KMS-11 (cell line): ENCODE measurements around the gene TAOK1.
"Not testable (repeated sequence)": the region's sequence is repeated elsewhere in the genome, so short reads cannot be mapped to it uniquely, and the experiment has no call there.

ENCODE experiments used
- H2AFZ ChIP-seq: fragments of 200-600 bp; sonication (generic); 2 replicates; pipeline ENCODE4 v1.6.1; 2016; ENCODE audit warnings: antibody characterized with exemption, mixed run types, low read depth
- H3K27ac ChIP-seq: fragments of 200-600 bp; sonication (generic); 2 replicates; pipeline ENCODE4 v1.6.1; 2016; ENCODE audit warnings: mild to moderate bottlenecking, mixed run types
- H3K27me3 ChIP-seq: fragments of 200-600 bp; sonication (generic); 2 replicates; pipeline ENCODE4 v1.6.1; 2017; ENCODE audit warnings: mild to moderate bottlenecking, low read depth, mixed run types, moderate library complexity; ENCODE audit not compliant: insufficient read depth
- H3K36me3 ChIP-seq: fragments of 200-600 bp; sonication (generic); 2 replicates; pipeline ENCODE4 v1.6.1; 2017; ENCODE audit warnings: mild to moderate bottlenecking, mixed run types; ENCODE audit not compliant: insufficient read depth
- H3K4me1 ChIP-seq: fragments of 200-600 bp; sonication (generic); 2 replicates; pipeline ENCODE4 v1.6.1; 2016; ENCODE audit warnings: mild to moderate bottlenecking, low read depth, mixed run types; ENCODE audit not compliant: poor library complexity, severe bottlenecking
- H3K4me2 ChIP-seq: fragments of 200-600 bp; sonication (generic); 2 replicates; pipeline ENCODE4 v1.7.0; 2016; ENCODE audit warnings: mild to moderate bottlenecking, mixed run types
- H3K4me3 ChIP-seq: fragments of 200-600 bp; sonication (generic); IDR thresholded peaks from 2 replicates; pipeline ENCODE4 v1.6.1; 2017; ENCODE audit warnings: low read depth, low read length, mixed read lengths; ENCODE audit not compliant: insufficient read depth
- H3K79me2 ChIP-seq: fragments of 200-600 bp; sonication (generic); 2 replicates; pipeline ENCODE4 v1.6.1; 2016; ENCODE audit warnings: low read depth, mixed run types; ENCODE audit not compliant: insufficient read depth
- H3K9ac ChIP-seq: fragments of 200-600 bp; sonication (generic); 2 replicates; pipeline ENCODE4 v1.6.1; 2016; ENCODE audit warnings: mild to moderate bottlenecking, mixed run types
- H4K20me1 ChIP-seq: fragments of 200-600 bp; sonication (generic); 2 replicates; pipeline ENCODE4 v1.6.1; 2016; ENCODE audit warnings: mild to moderate bottlenecking, mixed run types; ENCODE audit not compliant: insufficient read depth
- TF ChIP-seq, protein P1 (sequence below): fragments of 200-600 bp; sonication (generic); conservative IDR thresholded peaks from 2 replicates; pipeline ENCODE4 v1.6.1; 2017; ENCODE audit warnings: low read depth, mild to moderate bottlenecking, antibody characterized with exemption, low read length, moderate library complexity, mixed read lengths

The TAOK1 gene

DNA sequence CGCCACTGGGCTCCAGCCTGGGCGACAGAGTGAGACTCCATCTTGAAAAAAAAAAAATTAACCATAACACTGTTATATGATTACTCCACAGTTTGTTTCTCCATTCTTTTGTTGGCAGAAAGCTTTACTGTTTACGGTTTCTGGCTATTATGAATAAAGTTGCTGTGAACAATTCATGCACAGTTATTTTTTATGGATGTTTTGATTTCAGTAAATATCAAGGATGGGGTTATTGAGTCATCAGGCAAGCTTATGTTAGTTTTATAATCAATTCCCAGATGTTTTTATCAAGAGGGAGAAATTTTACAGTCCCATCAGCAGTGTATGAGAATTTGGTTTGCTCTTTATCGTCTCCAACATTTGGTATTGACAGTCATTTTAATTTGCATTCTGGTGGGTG is 67.9 kb downstream of the TAOK1 start:
- H4K20me1 ChIP-seq, result no peaks in the 10 kb centered on the region
- H3K36me3 ChIP-seq, result no peaks in the 10 kb centered on the region; the same call in 1 of the 2 replicates
- H3K79me2 ChIP-seq, result peaks cover 24% of the 10 kb centered on the region; the same call in 1 of the 2 replicates

DNA sequence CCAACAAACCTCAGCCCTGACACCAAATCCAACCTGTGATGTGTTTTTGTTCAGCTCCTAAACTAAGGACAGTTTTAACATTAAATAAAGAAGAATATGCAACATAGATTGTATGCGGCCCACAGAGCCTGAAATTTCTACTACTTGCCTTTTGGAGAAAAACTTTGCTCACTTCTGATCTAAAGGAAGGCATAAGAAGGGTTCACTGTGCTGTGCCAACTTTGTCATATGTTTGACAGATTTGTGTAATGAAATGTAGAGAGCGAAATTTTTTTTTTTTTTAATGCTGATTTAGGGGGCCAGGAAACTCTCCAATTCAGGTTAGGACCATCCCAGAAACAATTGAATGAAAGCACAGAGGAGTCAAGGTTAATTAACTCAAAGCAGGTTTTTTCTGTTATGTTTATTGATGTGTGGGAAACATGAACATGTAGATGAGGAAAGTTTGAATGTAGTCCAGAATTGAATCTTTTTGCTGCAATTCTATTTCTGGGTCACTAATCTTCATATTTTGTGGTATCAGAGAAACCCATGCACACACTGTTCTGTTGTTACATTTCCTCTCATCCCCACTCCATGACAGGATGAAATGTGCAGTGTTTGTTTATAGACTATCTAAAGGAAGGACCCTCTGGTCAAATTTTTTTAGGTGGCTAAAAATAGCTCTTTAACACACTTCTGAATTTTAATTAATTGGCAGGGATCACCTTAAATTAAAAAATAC is 71.5 kb downstream of the TAOK1 start:
- Histone ChIP-seq H3K4me1 (no peaks in the 10 kb centered on the region), H3K79me2 (peaks cover 9% of the 10 kb centered on the region; the same call in 1 of the 2 replicates), H2AFZ (no peak overlapping the region), H3K27me3 (no peaks in the 10 kb centered on the region), H3K9ac (no peak overlapping the region), H4K20me1 (no peaks in the 10 kb centered on the region), H3K36me3 (no peaks in the 10 kb centered on the region; the same call in 1 of the 2 replicates), H3K27ac (no peak overlapping the region), H3K4me2 (no peak overlapping the region), H3K4me3 (no peak overlapping the region)
- TF ChIP-seq, protein P1, sequence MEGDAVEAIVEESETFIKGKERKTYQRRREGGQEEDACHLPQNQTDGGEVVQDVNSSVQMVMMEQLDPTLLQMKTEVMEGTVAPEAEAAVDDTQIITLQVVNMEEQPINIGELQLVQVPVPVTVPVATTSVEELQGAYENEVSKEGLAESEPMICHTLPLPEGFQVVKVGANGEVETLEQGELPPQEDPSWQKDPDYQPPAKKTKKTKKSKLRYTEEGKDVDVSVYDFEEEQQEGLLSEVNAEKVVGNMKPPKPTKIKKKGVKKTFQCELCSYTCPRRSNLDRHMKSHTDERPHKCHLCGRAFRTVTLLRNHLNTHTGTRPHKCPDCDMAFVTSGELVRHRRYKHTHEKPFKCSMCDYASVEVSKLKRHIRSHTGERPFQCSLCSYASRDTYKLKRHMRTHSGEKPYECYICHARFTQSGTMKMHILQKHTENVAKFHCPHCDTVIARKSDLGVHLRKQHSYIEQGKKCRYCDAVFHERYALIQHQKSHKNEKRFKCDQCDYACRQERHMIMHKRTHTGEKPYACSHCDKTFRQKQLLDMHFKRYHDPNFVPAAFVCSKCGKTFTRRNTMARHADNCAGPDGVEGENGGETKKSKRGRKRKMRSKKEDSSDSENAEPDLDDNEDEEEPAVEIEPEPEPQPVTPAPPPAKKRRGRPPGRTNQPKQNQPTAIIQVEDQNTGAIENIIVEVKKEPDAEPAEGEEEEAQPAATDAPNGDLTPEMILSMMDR, result no peak

More for the DNA sequence above, 67.9 kb downstream of the TAOK1 start:
- Histone ChIP-seq H3K4me3 (no peak overlapping the region), H3K4me1 (no peaks in the 10 kb centered on the region), H3K27ac (no peak overlapping the region), H3K9ac (no peak overlapping the region), H3K27me3 (no peaks in the 10 kb centered on the region), H2AFZ (no peak overlapping the region), H3K4me2 (no peak overlapping the region)
- TF ChIP-seq, protein P1, result no peak

DNA sequence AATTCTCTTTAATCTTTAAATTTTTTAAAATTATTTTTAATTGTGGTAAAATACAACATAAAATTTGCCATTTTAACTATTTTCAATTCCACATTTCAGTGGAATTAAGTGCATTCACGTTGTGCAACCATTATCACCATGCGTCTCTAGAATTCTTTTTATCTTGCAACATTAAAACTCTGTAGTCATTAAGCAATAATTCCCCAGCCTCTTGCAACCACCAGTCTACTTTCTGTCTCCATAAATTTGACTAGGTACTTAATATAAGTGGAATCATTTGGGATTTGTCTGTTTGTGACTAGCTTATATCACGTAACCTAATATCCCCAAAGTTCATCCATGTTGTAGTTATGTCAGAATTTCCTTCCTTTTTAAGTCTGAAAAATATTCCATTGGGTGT is 79.1 kb downstream of the TAOK1 start:
- Histone ChIP-seq H3K4me3 (no peak overlapping the region), H3K79me2 (no peaks in the 10 kb centered on the region), H3K4me2 (no peak overlapping the region), H3K9ac (no peak overlapping the region), H4K20me1 (no peaks in the 10 kb centered on the region), H3K36me3 (no peaks in the 10 kb centered on the region), H3K4me1 (no peaks in the 10 kb centered on the region), H2AFZ (no peak overlapping the region), H3K27me3 (no peaks in the 10 kb centered on the region), H3K27ac (no peak overlapping the region)
- TF ChIP-seq, protein P1, result no peak

DNA sequence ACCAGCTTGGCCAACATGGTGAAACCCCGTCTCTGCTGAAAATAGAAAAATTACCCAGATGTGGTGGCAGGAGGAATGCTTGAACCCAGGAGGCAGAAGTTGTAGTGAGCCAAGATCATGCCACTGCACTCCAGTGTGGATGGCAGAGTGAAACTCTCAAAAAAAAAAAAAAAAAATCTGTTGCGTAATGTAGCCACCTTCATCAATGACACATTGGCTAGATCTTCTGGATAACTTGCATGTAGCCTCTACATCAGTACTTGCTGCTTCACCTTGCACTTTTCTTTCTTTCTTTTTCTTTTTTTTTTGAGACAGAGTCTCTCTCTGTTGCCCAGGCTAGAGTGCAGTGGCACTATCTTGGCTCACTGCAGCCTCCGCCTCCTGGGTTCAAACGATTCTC is 83.3 kb downstream of the TAOK1 start:
- not testable (repeated sequence) for H3K27me3 ChIP-seq, H3K4me1 ChIP-seq, H3K9ac ChIP-seq, H3K4me2 ChIP-seq, H3K4me3 ChIP-seq, H3K79me2 ChIP-seq, H4K20me1 ChIP-seq, H3K27ac ChIP-seq, H3K36me3 ChIP-seq, H2AFZ ChIP-seq

DNA sequence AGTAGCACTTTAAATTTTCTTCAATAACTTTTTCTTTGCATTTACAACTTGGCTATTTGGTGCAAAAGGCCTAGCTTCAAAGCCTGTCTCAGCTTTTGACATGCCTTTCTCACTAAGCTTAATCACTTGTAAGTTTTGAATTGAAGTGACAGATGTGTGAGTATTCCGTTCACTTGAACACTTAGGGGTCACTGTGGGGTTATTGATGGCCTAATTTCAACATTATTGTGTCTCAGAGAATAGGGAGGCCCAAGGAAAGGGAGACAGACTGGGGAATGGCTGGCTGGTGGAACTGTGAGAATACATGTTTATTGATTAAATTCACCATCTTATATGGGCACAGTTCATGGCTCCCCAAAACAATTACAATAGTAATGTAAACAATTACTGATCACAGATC is 84.1 kb downstream of the TAOK1 start:
- no peaks in the 10 kb centered on the region for H3K27me3 ChIP-seq
- H3K4me3 ChIP-seq, result no peak overlapping the region
- H3K9ac ChIP-seq, result no peak overlapping the region
- H4K20me1 ChIP-seq, result no peaks in the 10 kb centered on the region
- no peaks in the 10 kb centered on the region for H3K4me1 ChIP-seq
- H2AFZ ChIP-seq, result no peak overlapping the region
- TF ChIP-seq, protein P1, result no peak
- H3K4me2 ChIP-seq, result no peak overlapping the region
- H3K27ac ChIP-seq, result no peak overlapping the region
- H3K79me2 ChIP-seq, result no peaks in the 10 kb centered on the region
- H3K36me3 ChIP-seq, result no peaks in the 10 kb centered on the region
